ENCODE data around the gene UBE2L5.

The UBE2L5 gene

GRCh38 chr13:30395192-30396158, 26.8 kb upstream of the UBE2L5 start:
- Mint-ChIP-seq H3K27ac (peak overlapping the region; percentile 96), H3K27me3 (ENCODE audit: low read depth) (no peaks in the 10 kb centered on the region), H3K4me3 (peak overlapping the region; percentile 79), H3K9me3 (no peaks in the 10 kb centered on the region), H3K36me3 (ENCODE audit: low read depth) (no peaks in the 10 kb centered on the region), H3K4me1 (ENCODE audit: low read depth) (peaks cover 49% of the 10 kb centered on the region)
- peak; percentile 67 for DNase-seq (ENCODE audit: low spot score)

DNA sequence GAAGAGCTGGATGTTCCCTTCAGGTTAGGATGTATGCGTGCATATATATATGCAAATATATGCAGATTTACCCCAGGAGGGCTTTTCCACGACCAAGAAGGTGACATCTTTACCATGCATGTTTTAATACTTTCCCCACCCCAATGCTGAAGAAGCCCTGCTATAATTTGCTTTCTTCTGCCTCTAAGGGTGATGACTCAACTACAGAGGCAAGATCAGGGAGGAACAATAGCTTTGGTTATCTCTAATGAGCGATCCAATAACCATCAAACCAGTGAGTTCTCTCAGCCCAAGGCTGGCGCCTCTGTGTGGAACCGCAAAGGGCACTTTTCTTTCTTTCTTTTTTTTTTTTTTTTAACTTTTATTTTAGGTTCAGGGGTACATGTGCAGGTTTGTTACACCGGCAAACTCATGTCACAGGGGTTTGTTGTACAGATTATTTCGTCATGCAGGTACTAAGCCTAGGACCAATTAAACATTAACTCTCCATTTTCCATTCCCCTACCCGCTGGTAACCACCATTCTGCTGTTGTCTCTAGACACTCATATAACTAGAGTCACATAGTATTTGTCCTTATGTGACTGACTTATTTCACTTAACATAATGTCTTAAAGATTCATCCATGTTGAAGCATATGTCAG, 25.7 kb upstream of the UBE2L5 start:
- no peak for DNase-seq (ENCODE audit: low spot score)
- peak overlapping the region; percentile 11 for H3K27ac Mint-ChIP-seq

DNA sequence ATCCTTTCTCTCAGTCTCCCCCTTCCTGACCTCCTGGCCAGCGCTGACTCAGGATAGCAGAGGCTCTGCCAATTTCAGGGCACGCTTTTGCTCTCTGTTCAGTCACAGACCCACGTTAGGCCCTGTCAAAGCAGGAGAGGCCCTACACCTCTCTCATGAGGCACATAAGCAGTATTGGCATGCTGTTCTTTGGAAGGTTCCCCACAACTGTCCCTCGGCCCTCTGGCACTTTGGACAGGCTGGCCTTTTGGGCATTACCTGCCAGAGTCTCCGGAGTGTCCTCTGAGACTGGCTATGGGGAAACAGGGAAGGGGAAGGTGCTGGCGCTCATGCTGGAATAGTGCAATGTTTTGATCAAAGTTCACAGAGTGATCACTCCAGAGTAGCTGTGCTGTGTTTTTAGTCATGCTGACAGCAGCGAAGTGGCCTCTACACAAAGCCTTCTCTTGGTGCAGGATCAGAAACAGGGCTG, 23.7 kb upstream of the UBE2L5 start:
- H3K36me3 Mint-ChIP-seq (ENCODE audit: low read depth) = no peaks in the 10 kb centered on the region
- no peak for DNase-seq (ENCODE audit: low spot score)
- H3K27me3 Mint-ChIP-seq (ENCODE audit: low read depth) = peaks cover 2% of the 10 kb centered on the region
- H3K27ac Mint-ChIP-seq = no peak overlapping the region
- H3K9me3 Mint-ChIP-seq = no peaks in the 10 kb centered on the region
- H3K4me3 Mint-ChIP-seq = no peak overlapping the region
- peaks cover 29% of the 10 kb centered on the region for H3K4me1 Mint-ChIP-seq (ENCODE audit: low read depth)

More for the DNA sequence above, 25.7 kb upstream of the UBE2L5 start:
- Mint-ChIP-seq H3K4me3 (peak overlapping the region; percentile 27), H3K9me3 (no peaks in the 10 kb centered on the region), H3K4me1 (ENCODE audit: low read depth) (peaks cover 48% of the 10 kb centered on the region), H3K36me3 (ENCODE audit: low read depth) (no peaks in the 10 kb centered on the region), H3K27me3 (ENCODE audit: low read depth) (no peaks in the 10 kb centered on the region)

DNA sequence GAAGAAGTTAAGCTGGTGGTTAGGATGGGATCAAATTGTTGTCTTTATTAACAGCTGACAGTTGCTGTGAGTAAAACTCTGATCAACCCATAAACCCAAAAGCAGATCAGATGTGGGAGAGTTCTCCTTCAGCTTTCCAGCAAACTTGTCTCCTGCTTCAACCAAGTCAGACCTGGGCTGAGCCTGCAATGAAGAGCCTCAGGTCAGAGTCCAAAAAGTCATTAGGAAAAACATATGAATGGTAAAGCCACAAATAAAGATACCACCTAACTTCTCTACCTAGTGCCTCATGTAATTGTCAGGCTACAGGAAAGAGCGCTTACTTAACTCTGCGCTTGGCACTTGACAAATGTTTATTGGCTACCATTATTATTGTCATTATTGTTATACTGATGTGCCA, 21.9 kb upstream of the UBE2L5 start:
- Mint-ChIP-seq H3K27ac (no peak overlapping the region), H3K4me3 (no peak overlapping the region), H3K9me3 (no peaks in the 10 kb centered on the region), H3K4me1 (ENCODE audit: low read depth) (peaks cover 18% of the 10 kb centered on the region), H3K27me3 (ENCODE audit: low read depth) (peaks cover 2% of the 10 kb centered on the region), H3K36me3 (ENCODE audit: low read depth) (no peaks in the 10 kb centered on the region)
- no peak for DNase-seq (ENCODE audit: low spot score)

DNA sequence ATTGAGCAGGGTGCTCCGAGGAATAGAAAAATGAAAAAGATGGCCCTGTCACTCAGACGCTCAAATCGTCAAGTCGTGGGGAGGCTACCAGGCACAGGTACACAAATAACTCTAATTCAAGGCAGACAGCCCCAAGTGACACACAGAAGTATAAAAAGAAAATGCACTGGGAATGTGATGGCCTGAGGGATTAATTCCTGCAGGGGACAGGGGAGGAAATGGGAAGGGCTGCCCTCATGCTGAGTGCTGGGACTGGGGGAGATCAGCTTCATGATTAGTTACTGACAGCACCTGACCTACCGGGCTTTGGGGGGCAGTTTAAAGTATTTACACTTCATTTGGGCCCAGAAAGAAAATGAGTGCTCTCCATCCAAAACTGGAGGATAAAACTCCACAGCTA, 20.9 kb upstream of the UBE2L5 start:
- DNase-seq (ENCODE audit: low spot score) = no peak
- Mint-ChIP-seq H3K4me3 (no peak overlapping the region), H3K9me3 (no peaks in the 10 kb centered on the region), H3K4me1 (ENCODE audit: low read depth) (peaks cover 10% of the 10 kb centered on the region), H3K36me3 (ENCODE audit: low read depth) (no peaks in the 10 kb centered on the region), H3K27me3 (ENCODE audit: low read depth) (peaks cover 2% of the 10 kb centered on the region), H3K27ac (no peak overlapping the region)

DNA sequence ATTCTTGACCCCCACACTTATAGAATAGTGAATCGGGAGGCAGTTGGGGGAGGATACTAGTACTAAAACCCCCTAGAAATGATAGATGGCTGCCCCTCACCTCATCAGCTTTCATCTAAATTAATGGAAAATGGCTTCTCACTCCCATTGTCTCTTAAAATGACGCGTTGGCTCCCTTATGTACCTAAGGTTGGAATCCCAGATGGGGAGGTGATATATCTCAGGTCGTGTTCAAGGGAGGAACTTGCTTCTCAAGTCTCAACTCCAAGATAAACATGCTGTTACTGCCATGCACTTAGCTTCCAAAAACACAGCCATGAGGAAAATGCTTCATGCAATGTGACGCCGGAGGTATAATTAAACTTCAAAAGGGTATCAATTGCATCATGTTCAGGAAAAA, 18.8 kb upstream of the UBE2L5 start:
- no peak overlapping the region for H3K27ac Mint-ChIP-seq
- H3K27me3 Mint-ChIP-seq (ENCODE audit: low read depth) = peaks cover 5% of the 10 kb centered on the region
- no peaks in the 10 kb centered on the region for H3K9me3 Mint-ChIP-seq
- peaks cover 11% of the 10 kb centered on the region for H3K4me1 Mint-ChIP-seq (ENCODE audit: low read depth)
- H3K36me3 Mint-ChIP-seq (ENCODE audit: low read depth) = no peaks in the 10 kb centered on the region
- DNase-seq (ENCODE audit: low spot score) = no peak
- H3K4me3 Mint-ChIP-seq = no peak overlapping the region

DNA sequence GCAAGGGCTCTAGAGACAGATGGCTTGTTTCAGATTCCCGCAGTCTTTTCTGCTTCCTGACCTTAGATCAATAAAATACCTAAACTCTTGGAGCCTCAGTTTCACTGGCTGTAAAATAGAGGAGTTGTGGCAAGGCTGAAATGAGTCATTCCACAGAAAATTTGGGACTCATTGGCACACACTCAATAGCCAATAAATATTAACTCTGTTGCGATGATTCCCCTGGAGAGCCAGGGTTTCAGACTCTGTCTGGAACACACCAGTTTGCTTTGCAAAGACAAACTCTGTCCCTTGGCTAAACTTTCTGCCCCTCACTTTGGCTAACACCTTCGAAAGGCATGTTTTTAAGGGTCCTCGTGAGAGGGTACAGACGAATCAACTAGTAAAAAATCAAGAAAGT, 18.1 kb upstream of the UBE2L5 start:
- no peak overlapping the region for H3K27ac Mint-ChIP-seq
- H3K27me3 Mint-ChIP-seq (ENCODE audit: low read depth) = peaks cover 5% of the 10 kb centered on the region
- DNase-seq (ENCODE audit: low spot score) = no peak
- H3K9me3 Mint-ChIP-seq = no peaks in the 10 kb centered on the region
- H3K4me3 Mint-ChIP-seq = no peak overlapping the region
- H3K4me1 Mint-ChIP-seq (ENCODE audit: low read depth) = peaks cover 16% of the 10 kb centered on the region
- H3K36me3 Mint-ChIP-seq (ENCODE audit: low read depth) = no peaks in the 10 kb centered on the region

- Mint-ChIP-seq H3K9me3 (no peaks in the 10 kb centered on the region), H3K36me3 (ENCODE audit: low read depth) (no peaks in the 10 kb centered on the region), H3K27ac (no peak overlapping the region), H3K4me1 (ENCODE audit: low read depth) (peaks cover 18% of the 10 kb centered on the region), H3K4me3 (peak overlapping the region; percentile 13), H3K27me3 (ENCODE audit: low read depth) (peaks cover 5% of the 10 kb centered on the region)
- DNase-seq (ENCODE audit: low spot score) = no peak
Measured at GRCh38 chr13:30406779-30407416, 15.4 kb upstream of the UBE2L5 start.

DNA sequence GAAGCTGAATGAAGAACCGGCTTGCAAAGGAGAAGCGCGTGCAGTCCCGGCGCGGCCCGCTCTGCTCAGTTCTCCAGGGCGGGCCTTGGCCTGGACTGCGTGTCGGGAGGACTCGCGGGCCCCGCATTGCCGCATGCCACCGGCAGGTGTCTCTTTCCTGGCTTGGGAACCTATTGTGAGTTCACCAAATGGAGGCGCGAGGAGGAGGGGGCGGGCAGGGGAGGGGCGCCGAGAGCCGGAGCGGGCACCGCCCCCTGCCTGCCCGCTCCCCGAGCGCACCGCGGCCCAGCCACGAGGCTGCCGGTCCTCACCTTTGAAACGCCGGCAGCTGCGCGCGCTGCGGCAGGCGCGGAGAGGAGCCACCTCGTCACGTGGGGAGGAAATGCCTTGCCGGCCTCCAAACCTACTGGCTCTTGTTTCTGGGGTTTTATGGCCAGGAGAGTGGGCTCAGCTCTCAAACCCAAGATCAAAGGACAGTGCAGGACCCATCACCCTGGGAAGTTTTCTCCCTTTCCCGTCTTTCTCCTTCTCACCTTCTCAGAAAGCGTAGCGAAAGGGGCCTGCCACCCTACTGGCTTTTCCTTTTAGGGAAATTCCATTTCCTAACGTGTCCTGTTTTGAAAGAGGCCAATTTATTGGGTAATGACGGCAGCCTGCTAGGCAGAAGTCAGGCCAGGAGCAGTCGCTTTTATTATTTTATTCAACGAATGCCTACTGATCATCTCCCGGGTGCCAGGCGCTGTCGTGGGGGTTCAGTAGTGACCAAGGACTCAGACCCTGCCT, 13.8 kb upstream of the UBE2L5 start:
- peaks cover 23% of the 10 kb centered on the region for H3K4me1 Mint-ChIP-seq (ENCODE audit: low read depth)

DNA sequence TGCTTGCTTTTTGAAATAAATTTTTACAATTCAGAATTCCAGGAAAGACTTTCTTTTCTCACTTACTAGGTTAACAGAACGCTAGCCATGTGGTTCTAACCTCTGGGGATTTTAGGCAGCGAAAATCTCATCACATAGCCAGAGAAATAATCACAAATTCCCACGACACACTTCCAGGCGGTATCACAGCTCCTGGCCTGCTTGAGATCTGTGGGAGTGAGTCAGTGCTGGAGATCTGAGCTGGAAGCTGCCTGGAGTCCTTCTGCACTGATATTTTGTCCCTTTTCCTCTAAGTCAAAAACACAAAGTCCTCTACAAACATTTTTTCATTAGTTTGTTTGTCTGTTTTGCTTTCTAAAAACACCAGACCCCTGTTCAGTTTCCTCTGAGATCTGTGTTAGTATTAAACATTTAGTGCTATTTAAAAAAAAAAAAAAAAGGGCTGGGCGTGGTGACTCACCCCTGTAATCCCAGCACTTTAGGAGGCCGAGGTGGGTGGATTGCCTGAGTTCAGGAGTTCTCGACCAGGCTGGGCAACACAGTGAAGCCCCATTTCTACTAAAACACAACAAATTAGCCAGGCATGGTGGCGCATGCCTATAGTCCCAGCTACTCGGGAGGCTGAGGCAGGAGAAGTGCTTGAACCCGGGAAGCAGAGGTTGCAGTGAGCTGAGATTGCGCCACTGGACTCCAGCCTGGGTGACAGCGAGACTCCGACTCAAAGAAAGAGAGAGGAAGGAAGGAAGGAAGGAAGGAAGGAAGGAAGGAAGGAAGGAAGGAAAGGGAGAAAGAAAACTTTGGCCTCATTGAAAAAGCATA, 12.2 kb upstream of the UBE2L5 start:
- H3K27ac Mint-ChIP-seq = no peak overlapping the region
- peaks cover 3% of the 10 kb centered on the region for H3K27me3 Mint-ChIP-seq (ENCODE audit: low read depth)
- H3K9me3 Mint-ChIP-seq = no peaks in the 10 kb centered on the region
- H3K4me1 Mint-ChIP-seq (ENCODE audit: low read depth) = peaks cover 23% of the 10 kb centered on the region
- no peak overlapping the region for H3K4me3 Mint-ChIP-seq
- no peak for DNase-seq (ENCODE audit: low spot score)
- no peaks in the 10 kb centered on the region for H3K36me3 Mint-ChIP-seq (ENCODE audit: low read depth)

More for the DNA sequence above, 13.8 kb upstream of the UBE2L5 start:
- H3K36me3 Mint-ChIP-seq (ENCODE audit: low read depth) = no peaks in the 10 kb centered on the region
- peak overlapping the region; percentile 69 for H3K4me3 Mint-ChIP-seq
- no peaks in the 10 kb centered on the region for H3K9me3 Mint-ChIP-seq
- peak; percentile 90 for DNase-seq (ENCODE audit: low spot score)
- peak overlapping the region; percentile 76 for H3K27ac Mint-ChIP-seq
- H3K27me3 Mint-ChIP-seq (ENCODE audit: low read depth) = peaks cover 3% of the 10 kb centered on the region

DNA sequence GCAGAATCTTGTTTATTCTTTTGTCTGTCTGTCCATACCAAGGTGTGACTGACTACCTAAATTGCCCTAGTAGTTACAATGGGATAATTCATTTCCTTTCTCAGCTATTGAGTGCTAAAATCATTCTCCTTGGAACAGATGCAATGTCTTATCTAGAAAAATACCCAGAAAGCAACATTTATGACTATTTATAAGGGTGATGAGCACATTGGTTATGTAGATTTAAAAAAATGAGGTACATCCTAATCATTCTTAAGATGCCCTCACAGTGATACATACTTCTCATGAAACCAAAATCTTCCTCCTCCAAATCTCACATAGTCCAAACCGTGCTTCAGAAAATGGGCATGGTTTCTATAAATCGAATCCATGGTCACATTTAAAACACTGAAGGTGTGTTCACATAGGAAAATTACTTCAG, 11.6 kb upstream of the UBE2L5 start:
- Mint-ChIP-seq H3K36me3 (ENCODE audit: low read depth) (no peaks in the 10 kb centered on the region), H3K9me3 (no peaks in the 10 kb centered on the region), H3K4me1 (ENCODE audit: low read depth) (peaks cover 29% of the 10 kb centered on the region), H3K4me3 (no peak overlapping the region), H3K27me3 (ENCODE audit: low read depth) (peaks cover 3% of the 10 kb centered on the region), H3K27ac (no peak overlapping the region)
- DNase-seq (ENCODE audit: low spot score) = no peak

DNA sequence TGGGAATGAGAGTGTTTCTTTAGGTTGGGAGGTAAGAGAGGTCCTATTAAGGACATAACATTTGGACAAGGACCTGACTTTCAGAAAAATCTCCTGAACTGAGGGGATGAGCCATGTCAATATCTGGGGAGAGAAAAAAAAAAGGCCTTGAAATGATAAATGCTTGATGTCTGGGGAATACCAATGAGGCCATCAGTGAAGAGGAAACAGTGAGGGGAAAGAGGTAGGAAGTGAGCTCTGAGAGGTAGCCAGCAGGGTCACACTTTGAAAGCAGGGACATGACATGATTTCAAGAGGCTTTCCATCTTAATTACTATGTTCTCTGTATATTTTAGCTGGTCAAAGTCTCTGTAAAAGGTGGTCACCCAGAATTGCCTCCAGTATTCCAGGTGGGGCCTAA, 9.9 kb upstream of the UBE2L5 start:
- H3K27ac Mint-ChIP-seq = no peak overlapping the region
- no peaks in the 10 kb centered on the region for H3K36me3 Mint-ChIP-seq (ENCODE audit: low read depth)
- H3K27me3 Mint-ChIP-seq (ENCODE audit: low read depth) = no peaks in the 10 kb centered on the region
- H3K4me1 Mint-ChIP-seq (ENCODE audit: low read depth) = peaks cover 26% of the 10 kb centered on the region
- no peaks in the 10 kb centered on the region for H3K9me3 Mint-ChIP-seq
- DNase-seq (ENCODE audit: low spot score) = no peak
- no peak overlapping the region for H3K4me3 Mint-ChIP-seq

DNA sequence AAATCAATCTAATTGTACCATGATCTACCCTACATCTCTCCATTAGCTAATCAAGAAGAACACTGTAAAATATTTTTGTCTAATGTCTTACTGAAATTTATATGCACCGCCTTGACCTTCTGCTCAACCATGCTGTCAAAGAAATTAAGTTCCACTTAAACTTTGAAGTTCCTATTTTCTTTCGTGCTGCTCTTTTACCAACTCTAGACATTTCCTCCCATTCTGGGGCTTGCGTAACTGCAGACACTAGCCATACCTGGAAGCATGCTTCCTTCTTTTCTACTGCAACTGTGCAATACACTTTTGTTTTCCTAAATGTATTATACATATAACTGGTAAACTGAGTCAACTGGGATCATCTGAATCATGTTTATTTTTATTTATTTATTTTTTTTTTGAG, 8.5 kb upstream of the UBE2L5 start:
- Mint-ChIP-seq H3K4me3 (no peak overlapping the region), H3K36me3 (ENCODE audit: low read depth) (no peaks in the 10 kb centered on the region), H3K9me3 (no peaks in the 10 kb centered on the region), H3K4me1 (ENCODE audit: low read depth) (peaks cover 17% of the 10 kb centered on the region), H3K27ac (no peak overlapping the region), H3K27me3 (ENCODE audit: low read depth) (no peaks in the 10 kb centered on the region)
- DNase-seq (ENCODE audit: low spot score) = no peak

Measured in T-helper 2 cell treated with Interferon-gamma antibody and Interleukin-4, amounts not matched to agents 5 μg/mL and 100 μg/mL, for 36 hours (primary cell).